Amniotic stem cell (primary cell): ENCODE results near the gene SULT1B1.
"Not testable (repeated sequence)": the region's sequence is repeated elsewhere in the genome, so short reads cannot be mapped to it uniquely, and the experiment has no call there.

Source experiments
- DNase-seq: peaks from one replicate; lab custom pipeline; 2025; lab: John Stamatoyannopoulos, UW

SULT1B1 gene

DNA sequence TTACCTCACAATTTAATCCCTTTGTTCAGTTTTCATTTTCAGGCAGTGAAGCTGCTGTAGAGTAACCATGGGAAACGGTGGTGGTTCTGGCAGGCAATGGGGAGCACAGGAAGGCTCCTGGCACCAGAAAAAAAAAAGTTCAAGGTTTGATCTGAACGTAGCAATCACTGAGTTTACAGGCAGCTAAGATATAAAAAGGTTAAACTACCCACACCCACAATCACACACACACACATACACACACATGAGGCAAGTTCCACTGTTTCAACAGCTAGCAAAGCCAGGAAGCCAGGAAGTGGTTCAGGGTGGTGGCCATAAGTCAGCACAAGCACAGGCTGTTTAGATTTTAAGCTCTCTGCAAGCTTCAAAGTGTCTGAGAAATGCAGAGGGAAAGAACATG is at the start of gene SULT1B1:
TSS of gene SULT1B1 (minus strand) at position 166 of the 400 bp plus-strand sequence. CDS start 5,403 bp downstream, outside the sequence.
- no peak for DNase-seq

DNA sequence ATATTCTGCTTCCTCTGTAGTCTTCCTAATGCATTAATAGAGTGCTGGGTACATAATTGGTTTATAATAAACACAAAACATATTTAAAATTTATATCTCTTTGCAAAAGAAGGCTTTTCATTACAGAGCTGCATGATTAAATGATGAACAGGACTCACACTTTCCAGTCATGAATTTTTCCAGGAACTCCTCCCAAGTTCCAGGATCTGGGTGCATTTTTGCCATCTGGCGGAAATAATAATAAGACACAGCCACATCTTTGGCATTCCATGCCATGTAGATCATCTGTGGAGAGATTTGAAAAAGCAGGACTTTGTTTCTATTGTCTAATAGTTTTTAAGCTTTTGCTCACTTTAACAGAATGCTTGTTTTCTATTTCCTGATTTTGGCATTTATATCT is 40.2 kb upstream of the SULT1B1 start:
- DNase-seq: peak; percentile 43

DNA sequence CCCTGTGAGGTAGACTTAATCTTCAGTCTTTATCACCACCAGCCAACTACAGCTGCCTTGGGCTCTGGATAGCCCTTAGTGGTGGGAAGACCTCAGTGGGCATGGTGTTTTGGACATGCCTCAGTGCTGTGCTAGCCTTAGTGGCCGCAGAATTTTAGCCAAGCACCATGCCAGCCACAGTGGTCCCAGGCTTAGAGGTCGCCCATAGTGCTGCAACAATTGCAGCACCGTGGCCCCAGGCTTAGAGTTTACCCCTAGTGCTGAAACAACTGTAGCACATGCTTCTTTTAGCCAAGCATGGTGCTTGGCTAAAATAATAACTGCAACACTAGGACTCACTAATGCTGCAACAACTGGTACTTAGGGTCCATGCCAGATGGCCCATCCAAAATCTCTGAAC is 38.9 kb upstream of the SULT1B1 start:
- no peak for DNase-seq

DNA sequence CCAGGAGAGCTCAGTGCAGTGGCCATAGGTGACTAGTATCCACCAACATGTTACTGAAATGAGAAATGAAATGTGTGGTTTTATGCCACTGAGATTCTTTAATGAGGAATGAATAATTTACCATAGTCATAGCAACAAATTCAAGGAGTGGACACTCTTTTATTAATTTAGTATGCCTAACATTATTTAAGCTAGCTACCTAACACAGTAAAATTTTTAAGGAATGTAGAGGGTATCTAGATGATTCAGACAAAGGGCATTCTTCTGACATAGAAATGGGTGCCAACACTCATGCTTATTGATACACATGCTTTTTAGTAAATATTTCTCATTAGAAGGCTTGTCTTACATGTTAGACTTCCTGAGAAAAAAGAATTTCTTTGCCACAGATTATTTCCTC is 33.3 kb upstream of the SULT1B1 start:
- no peak for DNase-seq

DNA sequence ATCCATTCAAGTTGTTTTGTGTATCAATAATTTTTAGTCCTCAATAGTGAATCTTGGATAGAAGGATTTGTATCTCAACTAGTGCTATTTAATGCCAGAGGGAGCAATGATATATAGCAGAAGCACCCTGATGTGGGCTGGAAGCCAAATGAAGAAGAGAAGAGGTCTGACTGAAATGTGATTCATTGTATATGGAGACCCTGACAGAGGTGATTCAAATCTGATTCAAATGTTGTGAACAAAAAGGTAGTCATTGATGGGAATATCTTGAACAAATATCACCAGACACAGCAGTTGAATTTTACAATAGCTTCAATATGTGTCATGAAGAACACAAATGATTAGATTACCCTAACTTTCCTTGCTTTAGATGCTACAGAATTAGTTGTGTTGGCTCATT is 27.5 kb upstream of the SULT1B1 start:
- no peak for DNase-seq

DNA sequence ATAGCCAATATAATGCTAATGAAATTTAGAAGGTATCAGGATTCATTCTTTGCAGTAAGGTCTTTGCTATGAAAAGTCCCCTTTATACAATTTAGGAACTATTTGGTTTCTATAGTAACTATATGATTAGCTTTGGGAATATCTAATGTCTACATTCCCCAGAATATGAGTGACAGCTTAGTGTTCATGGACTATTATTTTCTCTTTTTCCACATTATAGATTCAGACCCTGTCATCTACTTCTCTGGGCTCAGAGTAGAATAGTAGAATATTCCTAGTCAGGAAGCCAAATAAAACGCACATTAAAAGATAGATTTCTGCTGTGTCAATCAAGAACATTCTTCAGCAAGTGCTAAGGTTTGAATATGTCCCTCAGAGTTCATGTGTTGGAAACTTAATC is 26.1 kb upstream of the SULT1B1 start:
- no peak for DNase-seq

DNA sequence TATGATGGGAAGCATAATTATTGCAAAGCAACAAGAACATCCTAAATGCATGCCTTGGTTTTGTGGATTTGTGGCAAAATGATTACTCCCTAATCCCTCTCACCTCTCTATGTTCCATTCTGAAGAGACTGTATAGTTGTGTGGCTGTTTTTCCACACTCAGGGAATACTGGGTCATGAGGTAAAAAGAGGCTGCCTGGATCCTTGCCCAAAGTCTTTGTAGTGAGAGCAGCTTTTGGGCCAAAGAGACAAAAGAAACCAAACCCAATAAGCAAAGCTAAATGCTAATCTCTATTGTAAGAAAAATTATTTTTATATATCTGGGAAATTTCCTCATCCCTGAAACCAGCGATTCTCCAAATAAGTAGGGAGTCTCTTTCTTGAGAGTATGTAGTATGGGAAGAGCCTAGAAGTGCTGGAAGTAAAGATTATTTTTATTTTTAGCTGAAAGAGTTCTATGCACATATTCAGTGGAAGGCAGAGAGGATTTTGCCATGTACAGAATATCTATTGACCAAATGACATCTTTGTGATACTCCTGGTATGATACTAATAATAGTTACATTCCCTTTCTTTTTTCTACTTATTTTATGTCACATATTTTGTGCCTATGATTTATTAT is 24.9 kb upstream of the SULT1B1 start:
- DNase-seq: no peak

DNA sequence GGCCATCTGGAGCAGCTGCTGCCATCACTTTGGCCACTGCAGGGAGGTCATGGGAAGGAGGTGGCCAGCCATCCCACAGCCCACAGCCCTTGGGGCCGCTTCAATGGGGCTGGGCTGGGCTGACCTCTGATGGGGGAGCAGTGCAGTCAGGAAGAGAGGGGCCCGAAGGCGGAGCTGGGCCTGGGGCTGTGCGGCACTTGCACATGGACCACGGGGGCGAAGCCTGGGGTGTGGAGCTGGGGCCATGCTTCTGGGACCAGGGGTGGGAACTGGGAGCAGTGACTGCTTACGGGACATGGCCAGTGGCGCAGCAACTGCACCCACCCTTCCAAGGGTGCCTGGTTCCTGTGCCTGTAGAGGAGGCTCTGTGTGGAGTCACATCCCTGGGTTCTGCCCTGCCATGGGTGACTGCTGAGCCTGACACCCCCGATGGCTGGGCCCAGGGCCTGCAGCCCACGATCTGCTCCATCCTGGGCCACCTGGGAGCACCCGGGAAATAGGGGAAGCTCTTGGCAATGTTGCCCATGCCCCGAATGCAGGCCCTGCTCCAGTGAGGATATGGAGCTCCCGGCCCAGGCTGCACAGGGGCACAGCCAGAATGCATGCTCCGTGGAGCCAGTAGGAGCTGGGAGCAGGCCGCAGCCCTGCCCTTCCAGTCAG is 22.4 kb upstream of the SULT1B1 start:
- DNase-seq: no peak

DNA sequence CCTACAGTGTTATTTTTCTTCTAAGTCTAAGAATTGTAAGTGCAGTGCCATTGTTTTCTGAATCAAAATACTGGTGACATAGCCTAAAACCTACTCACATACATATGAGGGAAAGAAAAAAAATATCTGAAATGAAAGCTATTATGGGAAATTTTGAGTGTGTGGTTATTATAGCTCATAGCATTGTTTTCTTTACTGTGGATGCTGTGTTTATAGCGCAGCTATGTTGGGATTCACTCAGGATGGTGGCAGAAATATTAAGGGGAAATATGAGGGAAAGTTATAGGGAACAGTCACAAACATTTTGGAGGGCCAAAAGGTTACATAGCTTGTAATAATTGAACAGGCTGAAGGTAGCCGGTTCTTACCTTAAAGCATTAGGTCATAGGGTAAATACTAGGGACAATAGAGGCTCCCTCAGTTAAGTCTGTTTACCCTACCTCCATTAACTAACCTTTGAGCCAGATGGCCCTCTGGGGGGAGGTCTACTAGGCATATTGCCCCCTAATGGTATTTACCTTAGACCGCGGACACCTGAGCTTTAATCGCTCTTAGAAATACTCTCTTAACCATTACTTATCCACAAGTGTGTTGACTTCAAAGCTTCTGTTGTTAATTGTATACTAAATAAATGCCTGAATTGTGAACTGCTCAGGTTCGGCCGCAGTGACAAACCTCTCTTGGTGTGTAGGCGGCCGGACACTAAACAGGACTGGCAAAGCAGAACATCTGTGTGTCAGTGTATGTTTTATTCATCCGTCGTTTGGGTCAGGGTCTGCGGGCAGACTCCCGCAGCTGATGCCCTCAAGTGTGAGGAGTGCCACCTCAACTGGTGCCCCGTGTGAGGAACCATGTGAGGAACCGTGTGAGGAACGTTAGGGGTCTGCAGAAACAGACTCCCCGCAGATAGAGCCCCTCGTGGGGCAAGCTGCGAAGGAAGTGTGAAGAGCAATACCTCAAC is 21.3 kb upstream of the SULT1B1 start:
- DNase-seq: no peak

DNA sequence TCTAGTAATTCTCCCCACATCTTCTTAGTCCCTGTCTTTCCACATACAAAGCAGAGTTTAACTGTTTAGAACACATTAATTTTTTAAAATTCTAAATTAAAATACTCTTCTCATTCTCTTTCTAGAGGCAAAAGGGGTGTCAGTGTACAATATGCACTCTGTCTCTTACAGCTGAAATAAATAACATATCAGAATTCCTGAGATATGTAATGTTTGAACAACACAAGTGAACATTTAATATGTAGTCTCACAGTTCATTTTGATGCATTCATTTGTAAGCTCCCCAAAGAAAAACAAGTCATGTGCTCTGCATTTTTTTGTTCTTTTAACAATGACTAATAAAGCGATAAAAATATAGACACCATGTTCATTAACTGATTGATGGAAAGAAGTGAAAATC is 19.7 kb upstream of the SULT1B1 start:
- DNase-seq: no peak

DNA sequence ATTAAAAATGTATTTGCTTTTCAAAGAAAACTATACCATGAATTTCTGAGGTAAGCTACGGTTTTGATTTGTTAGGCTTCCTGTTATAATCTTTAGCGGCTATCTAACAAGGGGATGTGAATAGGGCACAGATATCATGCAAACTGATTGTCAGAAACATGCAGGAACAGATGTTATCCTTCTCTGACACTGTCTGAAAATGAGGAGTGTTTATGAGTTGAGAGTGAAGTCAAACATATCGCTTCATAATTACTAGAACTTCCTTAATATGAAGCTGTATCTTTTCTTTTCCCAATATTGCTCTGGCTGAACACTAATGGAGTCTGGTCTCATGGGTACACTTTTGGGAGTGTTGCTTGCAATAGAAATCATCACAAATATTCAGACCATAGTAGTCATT is 16.3 kb upstream of the SULT1B1 start:
- DNase-seq: no peak

DNA sequence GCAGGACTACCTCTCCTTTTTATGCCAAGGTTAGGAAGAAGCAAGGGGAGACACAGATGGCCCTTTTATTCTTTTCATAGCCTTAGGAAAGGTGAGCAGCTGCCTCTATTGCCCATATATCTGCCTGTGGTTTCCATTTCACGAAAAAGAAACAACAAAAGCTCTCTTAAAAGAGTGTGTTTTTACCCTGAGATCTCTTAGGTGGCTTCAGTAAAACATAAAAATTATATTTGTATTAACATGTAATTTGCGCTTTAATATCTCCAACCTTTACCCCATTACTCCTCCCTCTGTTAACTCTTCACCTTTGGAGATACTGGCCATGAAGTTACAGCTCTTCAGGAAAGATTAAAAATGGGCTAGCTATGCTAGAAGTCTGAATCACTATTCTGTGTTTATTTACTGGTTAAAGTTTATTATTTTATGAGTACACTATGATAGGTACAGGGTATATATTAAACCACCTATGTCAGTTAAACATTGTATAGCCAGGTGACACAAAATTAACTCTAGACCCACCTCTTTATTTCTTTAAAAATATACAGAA is 15.0 kb upstream of the SULT1B1 start:
- no peak for DNase-seq

DNA sequence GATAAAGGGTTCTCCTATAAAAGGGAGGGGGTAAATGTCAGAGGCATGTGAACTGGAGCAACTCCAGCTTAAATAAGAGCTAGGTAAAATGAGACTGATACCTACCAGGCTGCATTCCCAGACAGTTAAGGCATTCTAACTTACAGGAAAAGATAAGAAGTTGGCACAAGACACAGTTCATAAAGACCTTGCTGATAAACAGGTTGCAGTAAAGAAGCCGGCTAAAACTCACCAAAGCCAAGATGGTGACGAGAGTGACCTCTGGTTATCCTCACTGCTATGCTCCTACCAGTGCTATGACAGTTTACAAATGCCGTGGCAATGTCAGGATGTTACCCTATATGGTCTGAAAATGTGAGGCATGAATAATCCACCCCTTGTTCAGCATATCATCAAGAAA is 13.1 kb upstream of the SULT1B1 start:
- DNase-seq: no peak

DNA sequence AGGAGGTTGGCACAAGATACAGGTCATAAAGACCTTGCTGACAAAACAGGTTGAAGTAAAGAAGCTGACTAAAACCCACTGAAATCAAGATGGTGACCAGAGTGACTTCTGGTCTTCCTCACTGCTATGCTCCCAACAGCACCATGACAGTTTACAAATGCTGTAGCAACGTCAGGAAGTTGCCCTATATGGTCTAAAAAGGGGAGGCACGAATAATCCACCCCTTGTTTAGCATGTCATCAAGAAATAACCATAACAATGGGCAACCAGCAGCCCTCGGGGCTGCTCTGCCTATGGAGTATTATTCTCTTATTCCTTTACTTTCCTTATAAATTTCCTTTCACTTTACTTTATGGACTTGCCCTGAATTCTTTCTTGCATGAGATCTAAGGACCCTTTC is 8.1 kb upstream of the SULT1B1 start:
- DNase-seq: not testable (repeated sequence)

DNA sequence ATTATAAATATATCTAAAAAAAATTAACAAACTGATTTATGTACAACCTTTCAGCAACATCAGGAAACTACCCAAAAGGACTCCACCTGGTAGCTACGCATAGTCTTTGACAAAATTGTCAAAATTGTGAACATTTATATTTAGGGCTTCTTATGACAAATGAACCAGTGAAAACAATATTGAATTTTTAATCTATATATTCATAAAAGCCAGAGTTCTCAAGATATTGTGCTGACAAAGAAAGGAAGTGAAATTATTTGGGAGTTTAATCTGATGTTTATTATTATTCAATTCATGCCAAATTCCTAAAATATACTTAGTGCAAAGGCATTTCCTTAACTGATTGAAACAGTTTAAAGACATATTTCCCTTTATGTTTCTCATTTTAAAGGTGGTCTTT is 5.3 kb upstream of the SULT1B1 start:
- no peak for DNase-seq

DNA sequence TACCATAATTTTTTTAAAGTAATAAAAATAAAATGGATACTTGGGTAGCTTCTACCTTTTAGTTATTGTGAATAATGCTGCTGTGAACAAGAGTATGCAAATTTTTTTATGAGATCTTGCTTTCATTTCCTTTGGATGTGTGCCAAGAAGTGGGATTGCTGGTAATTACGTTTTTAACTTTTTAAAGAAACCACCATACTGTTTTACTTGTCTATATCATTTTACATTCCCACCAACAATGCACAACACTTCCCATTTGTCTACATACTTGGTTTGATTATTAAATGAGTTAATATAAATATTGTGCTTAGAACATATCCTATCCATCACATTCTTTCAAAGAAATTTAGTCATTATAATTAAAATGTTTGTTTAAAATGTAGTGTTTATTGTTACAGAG is 3.9 kb upstream of the SULT1B1 start:
- no peak for DNase-seq

DNA sequence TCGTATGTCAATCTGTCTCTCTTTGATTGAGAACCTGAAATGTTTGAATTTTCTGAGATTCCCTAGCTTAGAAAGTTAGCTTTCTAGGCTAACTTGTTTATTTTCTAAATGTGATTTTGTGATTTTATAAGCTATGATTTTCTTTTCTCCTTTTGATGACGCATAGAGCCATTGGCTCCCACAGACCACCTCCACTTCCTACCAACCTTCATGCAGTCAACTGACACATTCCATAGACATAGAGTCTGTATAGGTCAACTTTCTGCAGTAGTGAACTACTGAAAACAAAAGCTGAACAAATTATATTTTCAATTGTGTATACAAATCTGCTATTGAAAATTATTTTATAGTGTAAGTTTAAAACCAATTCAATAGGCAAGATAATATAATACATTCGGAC is 2.8 kb upstream of the SULT1B1 start:
- no peak for DNase-seq

DNA sequence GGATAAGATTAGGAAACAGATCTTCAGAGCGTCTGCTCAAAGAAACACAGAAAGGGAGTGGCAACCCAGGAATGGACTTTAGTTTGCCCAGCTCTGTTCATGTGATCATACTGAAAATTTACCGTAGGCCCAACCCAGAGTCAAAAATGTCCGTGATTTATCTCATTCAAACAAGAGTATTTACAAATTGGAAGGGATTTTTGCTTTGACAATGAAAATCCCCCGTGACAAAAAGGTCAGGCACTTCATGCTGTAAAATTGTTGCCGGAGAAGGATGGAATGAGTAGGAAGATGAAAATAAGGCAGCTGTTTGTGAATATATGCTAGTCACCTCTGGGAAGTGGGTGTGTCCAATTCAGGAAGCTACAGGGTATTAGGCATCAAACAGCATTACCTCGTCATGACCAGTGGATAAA is 1.2 kb downstream of the SULT1B1 start:
- no peak for DNase-seq

DNA sequence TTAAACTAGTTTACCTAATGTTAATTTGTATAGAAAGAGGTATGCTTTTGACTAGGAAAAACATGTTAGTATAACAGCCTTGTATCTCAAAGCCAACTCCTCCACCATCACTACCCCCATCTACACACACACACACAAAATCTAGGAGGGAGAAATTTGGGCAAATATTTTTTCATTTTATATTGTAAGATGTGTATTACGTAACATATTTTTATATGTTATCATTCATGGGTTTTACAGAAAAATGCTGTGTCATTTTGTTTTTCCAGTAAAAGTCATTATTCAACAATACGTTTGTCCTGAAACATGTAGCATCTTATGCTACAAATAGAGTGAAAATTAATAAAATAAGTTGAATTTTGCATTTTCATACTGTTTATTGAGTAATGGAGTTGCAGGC is 3.0 kb downstream of the SULT1B1 start:
- no peak for DNase-seq

DNA sequence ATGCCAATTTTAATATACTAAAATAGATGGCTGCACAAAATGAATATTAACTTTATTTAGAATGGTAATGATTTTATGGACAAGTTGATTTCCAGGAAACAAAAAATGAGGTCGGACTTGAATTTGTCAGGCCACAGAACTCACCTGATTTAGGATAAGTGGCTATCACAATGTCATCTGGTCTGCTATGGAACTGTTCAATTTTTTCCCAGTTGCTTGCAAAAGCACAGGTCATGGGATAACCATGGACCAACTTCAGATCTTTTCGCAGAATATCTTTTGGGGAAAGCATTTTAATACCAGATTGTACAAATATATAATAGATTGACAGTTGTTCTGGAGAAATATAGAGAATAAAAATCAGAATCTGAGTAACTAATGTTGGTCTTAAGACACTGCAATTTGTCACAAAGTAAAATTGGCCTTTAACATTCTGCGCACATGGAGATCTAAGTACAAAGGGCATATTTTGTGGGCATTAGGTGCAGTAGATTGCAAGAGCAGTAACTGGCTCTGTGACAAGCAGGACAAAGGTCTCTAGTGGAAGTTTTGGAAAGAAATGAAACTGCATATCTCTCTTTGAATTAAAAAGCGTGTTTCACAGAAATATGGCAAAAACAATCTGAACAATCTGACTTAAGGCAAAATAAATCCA is 5.4 kb downstream of the SULT1B1 start:
- no peak for DNase-seq

DNA sequence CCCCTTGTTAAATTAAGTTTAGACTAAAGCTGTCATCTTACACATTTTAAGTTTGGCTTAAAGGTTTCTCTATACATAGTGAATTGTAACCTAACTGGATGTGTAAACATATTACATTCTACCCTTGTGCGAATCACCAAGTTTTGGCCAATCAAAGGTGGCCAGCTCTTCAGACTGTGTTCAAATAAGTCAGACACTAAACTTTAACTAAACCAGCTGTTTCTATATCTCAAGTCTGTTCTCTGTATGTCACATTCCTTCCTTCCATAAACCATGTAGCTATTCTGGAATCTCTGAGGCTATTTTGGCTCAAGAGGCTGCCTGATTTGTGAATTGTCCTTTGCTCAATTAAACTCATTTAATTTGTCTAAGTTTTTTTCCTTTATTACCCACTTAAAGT is 6.7 kb downstream of the SULT1B1 start:
- no peak for DNase-seq

DNA sequence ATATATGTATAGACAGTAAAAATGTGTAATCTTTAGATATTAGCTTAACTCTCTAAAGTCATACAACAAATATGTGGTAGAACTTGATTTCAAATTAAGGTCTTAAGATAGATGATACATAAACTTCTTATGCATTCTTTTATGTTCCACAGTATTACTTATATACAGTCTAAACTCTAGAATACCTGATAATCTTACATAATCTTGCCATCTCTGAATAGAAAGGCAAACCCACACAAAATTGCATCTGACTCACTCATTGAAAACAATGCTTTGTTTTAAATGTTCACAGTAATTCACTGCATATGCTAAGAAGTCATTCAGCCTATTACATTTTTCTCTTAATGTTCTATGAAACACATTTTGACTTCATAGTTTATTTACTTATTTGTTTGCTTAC is 10.1 kb downstream of the SULT1B1 start:
- no peak for DNase-seq
